Vagina (tissue), 2 donors: ENCODE data around the gene ZBTB33.

Experiments used
- CTCF ChIP-seq, 3 experiments: fragments of 450-650 bp in 2 of 3; fragments of 200-600 bp in 1 of 3; sonication (generic) in 1 of 3; IDR thresholded peaks; one replicate each; pipeline ENCODE4 v1.5.1; 2017 to 2019; ENCODE audit warnings: antibody characterized with exemption in 3 of 3, mild to moderate bottlenecking in 2 of 3, moderate library complexity in 2 of 3
- POLR2A ChIP-seq, 2 donors: fragments of 450-650 bp; IDR thresholded peaks; one replicate each; pipeline ENCODE4 v1.6.1; 2017; ENCODE audit warnings: antibody characterized with exemption in 2 of 2, mild to moderate bottlenecking in 2 of 2, moderate library complexity in 2 of 2
- POLR2AphosphoS5 ChIP-seq, 2 donors: sonication (generic); formaldehyde crosslinking; IDR thresholded peaks; one replicate each; pipeline ENCODE4 v1.9.0; 2017; ENCODE audit warnings: antibody characterized with exemption in 2 of 2, mild to moderate bottlenecking in 2 of 2, low read depth in 1 of 2; ENCODE audit not compliant: insufficient read depth in 1 of 2

GRCh38 chrX:120306630-120307029 is 56.0 kb downstream of the ZBTB33 start:
- TF ChIP-seq CTCF (IDR thresholded peaks at IDR 0.05) (no peak), POLR2AphosphoS5 (IDR thresholded peaks at IDR 0.05; ENCODE audit: insufficient read depth in 1 of 2, low read depth in 1 of 2) (no peak), POLR2A (IDR thresholded peaks at IDR 0.05) (no peak)
